Measurements from ENCODE around the gene TMEM14A. TPM values are rescaled to one million over a fixed set of nuclear protein-coding genes. Genes with fewer than 3 reads are reported as not detected.

The TMEM14A gene
- total and polyA plus RNA-seq, 2 of the 8 experiments (the other 6 are each of a cell fraction or from before 2014, with no cell fraction given), result 11.1 to 11.2 TPM

GRCh38 chr6:52662031-52662430 lies 8.9 kb upstream of the TMEM14A start (continued):
- TF ChIP-seq USF2 (IDR thresholded peaks at IDR 0.05; ENCODE audit: low read length) (no peak), SP1 (IDR thresholded peaks at IDR 0.05; ENCODE audit: low read depth, low read length) (no peak), POU5F1 (IDR thresholded peaks at IDR 0.05; ENCODE audit: low read depth, low read length) (no peak), ATF3 (IDR thresholded peaks at IDR 0.05; ENCODE audit: insufficient read depth, low read depth, low read length) (no peak)
